GM19397 (cell line): ENCODE measurements around the gene MAPRE2.

ENCODE experiments used
- ATAC-seq: cut with Tn5 transposase; IDR thresholded peaks from one replicate; pipeline ENCODE4 v1.9.1; 2021; ENCODE audit warnings: mild to moderate bottlenecking, moderate library complexity; ENCODE audit not compliant: unreplicated experiment

MAPRE2 gene

DNA sequence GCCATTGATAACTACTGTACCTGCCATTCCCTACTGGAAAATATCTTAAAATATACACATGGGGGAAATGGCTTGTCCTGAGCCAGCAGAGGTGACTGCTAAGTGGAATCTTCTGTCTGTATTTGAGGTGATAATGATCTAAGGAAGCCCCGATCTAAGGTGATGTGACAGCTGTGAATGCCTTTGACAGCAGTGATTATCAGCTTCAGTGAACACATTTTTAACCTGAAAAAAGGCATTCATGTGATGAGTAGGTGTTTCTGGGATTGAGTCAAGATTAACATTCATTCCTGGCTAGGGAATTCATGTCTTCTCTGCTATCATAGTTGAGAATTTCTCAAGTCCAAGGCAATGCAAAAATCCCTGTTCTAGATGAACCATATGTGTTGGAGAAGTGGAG lies 9.1 kb upstream of the MAPRE2 start:
- no peak for ATAC-seq

DNA sequence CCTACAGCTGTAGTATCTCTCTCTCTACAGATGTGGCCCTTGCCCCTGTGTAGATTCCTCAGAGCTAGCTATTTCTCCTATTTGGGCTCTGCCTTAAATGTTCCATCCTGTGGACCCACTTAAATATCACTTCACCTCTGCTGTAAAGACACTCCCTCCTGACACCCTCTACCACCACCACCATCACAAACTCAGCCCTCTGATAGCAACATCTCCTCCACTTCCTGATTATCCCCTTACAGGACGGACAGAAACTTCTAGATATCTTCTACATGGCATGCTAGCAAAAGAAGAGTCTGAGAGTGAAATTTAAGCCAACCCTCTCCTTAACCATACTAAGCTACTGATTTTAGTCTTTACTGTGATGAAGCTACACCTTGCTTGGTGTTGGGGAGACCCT lies 3.2 kb upstream of the MAPRE2 start:
- no peak for ATAC-seq

DNA sequence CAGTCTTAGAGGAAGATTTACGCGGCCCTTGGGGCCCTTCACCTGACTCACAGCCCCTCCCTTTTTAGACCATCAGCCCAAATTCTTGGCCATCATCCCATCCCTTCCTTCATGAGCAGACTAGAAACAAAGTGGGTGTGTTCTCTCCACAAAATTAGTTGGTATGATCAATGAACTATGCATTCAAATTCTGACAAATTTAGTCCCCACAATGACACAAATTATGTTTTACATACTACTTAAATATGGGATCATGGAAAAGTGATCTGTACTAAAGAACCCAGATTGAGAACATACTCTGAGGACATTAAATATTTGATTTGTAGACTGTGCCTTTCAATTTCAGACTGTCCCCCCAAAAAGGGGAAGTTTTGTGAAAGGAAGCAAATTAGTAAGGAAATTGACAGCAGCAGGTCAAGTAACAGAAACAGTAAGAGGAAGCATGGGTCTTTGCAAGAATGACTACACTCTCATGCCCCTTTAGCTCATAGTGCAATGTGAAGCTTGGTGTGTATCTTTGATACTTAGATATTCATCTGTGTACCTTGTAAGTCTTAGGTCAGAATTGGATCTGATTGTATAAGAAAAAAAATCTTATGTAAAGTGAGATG lies 2.2 kb upstream of the MAPRE2 start:
- ATAC-seq = peak; percentile 20

DNA sequence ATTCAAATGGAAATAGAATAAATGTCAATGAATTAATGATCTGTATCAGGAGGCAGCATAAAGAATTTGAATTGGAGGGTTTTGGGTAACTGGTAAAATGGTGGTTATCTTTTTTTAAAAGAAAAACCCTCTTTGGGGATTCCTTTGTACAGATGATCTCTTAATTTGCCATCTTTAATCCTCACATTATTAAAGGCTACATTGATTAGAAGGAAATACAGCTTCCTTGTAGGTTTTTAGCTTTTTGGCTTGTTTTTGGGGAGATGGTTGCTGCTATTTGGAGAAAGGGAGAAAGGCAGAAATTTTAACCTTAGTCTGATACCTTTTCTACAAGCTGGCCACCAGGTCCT lies 600 bp upstream of the MAPRE2 start:
- no peak for ATAC-seq

DNA sequence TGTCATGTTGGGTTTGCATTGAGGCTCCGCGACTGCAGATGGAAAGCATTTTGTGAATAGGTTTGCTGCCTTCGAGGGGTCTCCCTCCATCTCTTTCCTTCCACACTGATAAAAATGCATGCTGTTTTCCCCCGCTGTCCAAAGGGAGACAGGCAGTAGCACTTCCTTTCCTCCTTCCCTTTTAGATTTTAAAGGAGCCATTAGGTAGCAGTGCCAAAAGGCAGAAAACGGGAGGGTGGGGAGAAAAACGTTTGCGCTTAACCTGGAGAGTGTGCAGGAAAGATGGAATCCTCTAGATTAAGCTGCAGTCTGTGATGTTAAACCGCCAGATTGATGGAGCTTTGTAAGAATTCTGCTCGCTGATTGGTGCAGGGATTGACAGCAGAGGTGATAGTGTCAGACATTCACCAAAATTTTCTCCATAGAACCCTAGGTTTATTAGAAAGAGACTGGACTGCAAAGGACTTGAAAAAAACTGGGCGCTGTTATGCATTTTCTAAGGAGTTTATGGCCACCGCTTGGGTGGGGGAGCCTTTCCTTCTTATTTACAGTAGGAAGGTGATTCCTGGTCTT lies 688 bp downstream of the MAPRE2 start:
- no peak for ATAC-seq

DNA sequence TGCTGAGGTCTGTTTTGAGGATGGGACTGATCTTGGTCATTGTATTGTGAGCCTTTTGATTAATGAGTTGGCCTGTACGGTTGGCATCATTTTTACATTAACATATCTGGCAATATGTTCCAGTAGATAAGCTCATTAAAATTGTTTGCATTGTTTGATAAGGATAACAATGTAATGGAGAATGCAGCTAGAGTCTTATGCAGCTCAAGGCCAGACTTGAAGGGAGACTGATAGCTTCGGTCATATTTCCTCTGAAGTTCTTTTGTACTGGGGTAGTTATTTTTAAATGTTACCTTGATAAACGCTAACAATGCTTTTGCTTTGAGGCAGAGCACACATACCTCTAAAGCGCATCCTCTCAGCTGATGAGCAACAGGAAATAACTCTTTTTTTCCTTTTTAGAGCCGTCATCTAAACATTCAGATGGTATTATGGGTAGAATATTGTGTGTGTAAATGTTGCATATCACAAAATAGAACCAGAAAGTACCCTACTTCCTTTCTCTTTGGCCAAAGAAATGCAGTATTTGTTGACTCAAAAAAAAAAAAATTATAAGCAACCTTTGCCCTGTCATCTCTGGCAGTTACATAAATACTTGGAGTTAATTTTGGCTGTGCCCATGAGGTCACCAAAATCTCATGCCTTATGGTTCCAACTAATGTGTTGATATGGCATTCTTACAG lies 1.3 kb downstream of the MAPRE2 start:
- ATAC-seq = no peak

DNA sequence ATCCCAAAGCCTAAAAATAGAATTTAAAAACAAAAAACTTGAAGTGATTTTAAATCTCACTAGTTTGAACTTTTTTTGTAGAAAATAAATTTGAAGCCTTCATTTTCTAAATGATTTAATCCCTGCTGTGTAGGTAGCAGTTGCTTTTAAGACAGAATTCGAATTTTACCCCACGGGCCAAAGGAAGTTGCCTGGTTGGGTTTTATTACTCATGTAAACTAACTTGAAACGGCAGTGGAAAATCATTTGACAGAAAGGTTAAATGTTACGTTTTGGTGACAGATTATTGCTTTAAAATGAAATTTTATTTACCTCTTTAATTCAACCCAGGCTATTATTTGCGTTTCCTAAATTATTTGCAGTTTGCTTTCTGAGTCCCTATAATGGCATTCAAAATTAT lies 2.0 kb downstream of the MAPRE2 start:
- ATAC-seq = no peak

DNA sequence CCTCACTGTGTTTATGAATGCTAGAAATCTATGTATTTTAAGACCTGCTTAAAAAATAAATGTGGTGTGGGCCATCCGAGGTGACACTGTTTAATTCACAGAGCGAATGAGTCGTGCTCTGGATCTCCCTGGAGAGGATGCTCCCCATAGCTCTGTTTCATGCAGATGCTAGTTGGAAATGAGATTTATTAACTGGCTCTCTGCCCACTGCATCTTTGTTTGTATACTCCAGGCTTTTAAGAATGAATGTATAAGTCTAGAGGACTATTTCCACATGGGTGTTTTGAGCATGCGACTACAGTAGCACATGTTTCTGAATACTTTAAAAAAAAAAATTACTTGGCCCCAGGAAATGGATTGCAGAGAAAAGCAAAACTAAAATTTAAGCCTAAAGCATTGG lies 3.9 kb downstream of the MAPRE2 start:
- no peak for ATAC-seq

DNA sequence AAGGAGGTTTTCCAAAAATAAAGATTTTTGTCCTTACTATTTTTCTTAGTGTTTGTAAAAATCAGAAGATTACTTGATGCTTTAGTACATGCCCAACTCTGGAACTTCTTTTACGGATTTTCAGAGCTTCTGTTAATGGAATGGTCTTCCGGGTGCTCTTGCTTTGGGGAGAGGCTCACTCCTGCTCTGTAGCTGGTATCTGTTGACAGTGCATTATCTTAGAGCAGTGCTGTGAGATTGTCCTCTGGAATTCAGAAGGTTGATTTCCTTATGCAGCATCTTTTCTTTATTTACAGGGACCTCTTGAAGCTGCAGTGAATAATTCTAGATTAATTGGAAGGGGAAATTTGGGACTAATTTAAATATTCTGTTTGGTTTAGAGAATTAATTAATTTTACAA lies 4.6 kb downstream of the MAPRE2 start:
- no peak for ATAC-seq

DNA sequence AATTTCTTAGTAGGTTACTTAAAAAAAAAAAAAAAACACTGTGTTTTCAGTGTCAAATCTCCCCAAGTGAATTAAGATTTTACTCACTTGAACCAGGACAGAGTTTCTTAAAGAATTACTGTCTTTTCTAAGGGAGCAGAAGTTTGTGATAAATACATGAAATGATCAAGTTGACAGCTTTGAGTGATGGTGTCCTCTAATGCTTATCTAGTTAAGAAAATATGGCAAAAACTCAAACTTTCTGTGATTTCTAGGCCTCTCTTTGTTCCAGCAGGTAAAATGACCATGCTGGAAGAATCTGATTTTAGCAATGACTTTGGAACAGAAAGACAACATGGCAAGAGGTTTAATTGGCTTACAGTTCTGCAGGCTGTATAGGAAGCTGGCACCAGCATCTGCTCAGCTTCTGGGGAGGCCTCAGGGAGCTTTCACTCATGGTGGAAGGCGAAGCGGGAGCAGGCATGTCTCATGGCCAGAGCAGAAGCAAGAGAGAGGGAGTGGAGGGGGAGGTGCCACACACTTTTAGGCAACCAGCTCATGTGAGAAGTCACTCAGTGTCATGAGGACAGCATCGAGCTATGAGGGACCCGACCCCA lies 6.6 kb downstream of the MAPRE2 start:
- no peak for ATAC-seq

DNA sequence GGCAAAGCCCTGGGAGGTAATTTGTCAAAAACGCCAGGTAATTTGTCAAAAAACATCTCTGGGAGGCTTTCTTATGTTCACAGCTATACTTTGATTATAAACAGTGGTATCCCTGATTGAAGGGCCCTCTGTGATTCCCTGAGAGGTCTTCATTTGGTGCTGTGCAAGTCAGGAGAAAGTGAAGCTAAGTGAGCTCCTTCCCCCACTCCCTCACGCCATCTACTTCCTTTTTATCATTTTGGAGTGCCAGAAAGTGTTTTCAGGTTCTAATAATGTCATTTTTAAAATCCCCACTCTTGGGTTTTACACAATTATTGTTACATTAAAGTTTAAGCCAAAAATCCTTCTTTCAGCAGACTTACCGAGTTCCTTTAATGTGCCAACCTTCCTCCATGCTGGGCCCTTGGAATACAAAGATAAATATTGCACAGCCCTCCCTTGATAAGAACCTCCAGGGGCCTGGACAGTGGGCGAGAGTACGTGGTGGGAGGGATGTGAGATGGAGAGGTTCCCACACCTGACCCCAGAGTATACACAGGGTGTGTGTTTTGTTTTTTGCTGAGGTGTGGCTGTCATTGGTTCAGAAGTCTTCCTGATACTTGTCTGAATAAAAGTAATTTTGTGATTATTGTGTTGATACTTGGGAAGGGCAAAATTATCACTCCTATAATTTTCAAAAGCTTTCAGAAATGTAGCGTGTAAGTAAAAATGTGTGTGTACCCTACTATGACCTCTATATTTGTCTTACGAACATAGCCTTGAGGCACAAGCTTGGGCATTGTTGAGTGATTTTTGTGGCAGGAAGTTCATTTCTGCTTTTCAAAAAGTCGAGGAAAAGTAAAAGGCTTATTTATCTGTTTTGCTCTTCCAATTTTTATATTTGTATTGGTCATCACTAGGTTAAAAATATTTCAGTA lies 8.2 kb downstream of the MAPRE2 start:
- ATAC-seq = no peak

DNA sequence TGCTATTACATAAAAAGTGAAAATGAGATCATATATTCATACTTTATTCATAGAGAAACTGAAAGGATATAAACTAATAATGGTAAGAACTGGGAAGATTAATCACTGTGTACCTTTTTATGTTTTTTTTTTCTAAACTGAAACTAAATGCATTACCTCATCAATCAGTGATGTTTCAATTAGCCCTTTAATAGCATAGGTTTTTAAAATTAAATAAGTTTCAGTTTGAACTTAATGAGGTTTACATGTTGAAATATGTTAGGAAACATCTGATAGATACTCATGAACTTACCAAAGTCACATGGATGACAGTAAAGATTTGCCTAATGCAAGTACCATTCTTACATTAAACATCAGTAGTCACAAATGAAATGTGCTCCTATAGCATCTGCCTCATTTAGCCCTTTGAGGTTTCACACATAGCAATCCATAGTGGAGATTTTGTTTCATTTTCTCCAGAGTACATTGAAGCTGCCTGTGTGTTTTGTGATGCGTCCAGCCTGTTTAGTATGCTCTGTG lies 8.9 kb downstream of the MAPRE2 start:
- no peak for ATAC-seq

DNA sequence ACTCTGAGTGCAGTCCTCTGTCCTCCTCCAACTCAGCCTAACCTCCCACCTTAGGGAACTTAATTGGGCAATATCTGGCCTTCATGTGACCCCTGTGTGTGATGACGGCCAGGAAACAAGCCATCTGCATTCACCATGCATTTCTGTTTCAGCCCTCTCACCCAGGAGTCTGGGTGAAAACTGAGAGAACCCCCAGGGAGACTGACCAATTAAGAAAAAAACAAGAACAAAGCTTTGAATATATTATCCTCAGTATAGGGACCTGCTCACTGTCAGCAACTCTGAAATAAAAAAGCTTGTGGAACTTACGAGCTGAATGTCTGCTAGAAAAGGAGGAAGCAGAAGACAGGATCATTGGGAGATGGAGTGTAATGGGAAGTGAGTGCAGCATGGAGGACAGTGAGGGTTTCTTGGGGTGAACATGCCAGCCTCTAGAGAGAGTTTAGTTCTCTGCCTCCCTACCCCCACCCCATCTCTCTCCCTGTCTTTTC lies 9.5 kb downstream of the MAPRE2 start:
- ATAC-seq = no peak

DNA sequence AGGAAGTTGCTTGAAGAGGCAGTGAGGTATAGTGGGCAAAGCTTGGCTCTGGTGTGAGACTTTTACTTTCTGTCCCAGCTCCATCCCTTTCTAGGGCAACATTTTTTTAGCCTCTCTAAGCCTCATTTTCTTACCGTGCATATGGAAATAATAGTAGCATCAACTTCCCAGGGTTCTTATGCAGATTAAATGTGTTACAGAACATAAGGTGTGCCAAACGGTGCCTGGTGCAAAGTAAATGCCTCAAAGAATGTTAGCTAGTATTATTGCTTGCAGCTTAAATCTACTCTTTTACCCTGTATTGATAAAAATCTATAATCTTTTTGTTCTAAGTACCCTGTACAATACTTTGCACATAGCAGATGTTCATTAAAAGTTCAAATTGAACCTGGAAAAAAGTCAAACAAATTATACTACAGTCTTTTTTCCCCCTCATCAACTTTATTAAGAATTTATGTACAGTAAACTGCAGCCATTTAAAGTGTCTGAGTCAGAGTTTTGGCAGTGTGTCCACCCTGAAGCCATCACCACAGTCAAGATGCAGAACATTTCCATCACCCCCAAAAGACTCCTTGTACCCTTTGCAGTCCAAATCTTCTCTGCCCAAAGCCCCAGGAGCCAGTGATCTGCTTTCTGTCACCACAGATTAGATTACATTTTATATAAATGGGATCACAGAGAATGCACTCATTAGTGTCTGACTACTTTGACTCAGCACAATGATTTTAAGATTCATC lies 10.6 kb downstream of the MAPRE2 start:
- ATAC-seq = no peak

DNA sequence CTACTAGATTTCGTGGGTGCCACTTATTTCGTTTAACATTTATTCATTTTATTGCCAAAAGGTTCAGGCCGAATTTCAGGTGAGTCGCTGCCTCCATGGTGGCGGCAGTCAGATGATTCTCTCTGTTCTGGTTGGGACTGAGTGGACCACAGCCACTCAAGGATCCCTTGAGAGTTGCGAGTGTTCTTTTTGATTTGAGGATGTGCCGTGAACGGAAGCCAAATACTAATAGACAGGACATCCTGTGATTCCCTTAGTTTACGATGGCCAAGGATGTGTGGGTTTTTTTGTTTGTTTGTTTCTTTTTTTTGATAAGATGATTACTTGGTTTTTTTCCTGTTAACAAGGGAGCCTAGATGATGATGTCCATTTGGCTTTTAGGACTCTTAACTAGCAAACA lies 13.2 kb downstream of the MAPRE2 start:
- ATAC-seq = no peak

DNA sequence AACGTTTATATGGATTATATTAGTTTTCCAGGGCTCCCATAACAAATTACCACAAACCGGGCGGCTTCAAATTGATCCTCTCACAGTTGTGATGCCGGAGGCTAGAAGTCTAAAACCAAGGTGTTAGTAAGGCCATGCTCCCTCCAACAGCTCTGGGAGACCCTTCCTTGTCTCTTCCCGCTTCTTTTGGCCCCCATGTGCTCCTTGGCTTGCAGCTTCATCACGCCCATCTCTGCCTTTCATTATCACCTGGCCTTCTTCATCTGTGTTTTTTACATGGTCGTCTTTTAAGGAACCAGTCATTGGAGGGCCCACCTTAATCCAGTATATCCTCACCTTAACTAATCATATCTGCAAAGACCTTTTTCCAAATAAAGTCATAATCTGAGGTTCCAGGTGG lies 13.9 kb downstream of the MAPRE2 start:
- ATAC-seq = no peak

DNA sequence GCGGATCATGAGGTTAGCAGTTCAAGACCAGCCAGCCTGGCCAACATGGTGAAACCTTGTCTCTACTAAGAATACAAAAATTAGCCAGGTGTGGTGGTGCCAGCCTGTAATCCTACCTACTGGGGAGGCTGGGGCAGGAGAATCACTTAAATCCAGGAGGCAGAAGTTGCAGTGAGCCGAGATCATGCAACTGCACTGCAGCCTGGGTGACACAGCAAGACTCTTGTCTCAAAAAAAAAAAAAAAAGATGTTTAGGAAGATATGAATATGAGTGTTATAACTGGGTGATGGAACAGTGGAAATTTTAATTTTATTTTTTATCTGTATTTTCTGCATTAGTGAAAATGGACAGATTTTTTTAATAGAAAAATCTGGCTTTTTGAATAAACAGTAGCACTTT lies 14.5 kb downstream of the MAPRE2 start:
- no peak for ATAC-seq

DNA sequence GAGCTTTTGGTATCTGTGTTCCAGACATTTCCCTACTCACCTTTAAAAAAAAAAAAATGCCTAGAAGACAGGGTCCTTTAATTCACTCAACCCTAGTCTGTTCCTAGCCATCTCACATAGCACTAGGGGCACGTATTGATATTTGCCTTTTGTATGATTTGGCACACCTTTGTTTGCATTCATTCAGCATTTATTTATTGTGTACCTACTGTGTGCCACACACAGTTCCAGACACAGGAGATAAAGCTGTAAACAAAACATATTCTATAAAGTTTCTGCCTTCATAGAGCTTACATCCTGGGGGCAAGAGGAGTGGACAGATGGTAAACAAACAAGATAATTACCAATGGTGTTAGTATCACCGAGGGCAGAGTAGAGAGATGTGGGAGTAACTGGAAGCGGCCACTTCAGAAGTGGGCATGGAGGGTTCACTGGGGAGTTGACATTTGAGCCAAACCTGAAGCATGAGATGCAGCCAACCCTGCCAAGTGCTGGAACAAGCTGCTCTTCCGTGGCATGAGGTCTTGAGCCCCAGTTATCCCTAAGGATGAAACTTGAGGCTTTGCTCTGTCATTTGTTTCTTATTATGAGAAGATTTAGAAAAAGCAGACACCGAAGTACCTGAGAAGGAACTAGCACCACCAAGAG lies 18.2 kb downstream of the MAPRE2 start:
- no peak for ATAC-seq

DNA sequence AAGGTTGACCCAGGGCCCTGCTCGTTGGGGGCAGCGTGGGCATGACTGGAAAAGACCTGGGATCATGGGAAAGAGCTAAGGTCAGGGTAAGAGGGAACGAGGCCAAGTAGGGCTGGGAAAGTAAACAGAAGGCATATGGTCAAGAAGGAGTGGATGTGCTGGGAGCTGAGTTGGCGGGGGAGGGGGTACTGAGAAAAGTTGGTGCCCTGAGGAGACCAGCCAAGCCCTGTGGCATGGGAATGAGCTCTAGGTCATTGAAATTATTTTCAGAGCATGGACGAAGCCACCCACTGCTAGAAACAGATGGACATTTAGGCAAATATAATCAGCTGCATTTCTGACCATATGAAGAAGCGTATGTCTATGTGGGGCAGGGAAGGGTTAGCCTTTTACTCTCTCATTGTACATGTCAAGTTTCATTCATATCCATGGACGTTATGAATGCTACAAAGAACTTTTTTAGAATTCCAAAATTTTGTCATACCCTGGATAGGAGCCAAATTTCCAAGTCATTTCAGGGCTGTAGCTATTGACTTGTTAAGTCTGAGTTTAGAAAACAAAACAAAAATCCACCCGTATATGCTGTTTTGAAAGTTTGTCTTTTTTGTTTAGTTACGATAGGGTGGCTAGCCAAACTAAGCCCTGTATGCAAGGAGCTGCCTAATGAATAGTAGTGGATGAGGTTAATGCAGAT lies 19.1 kb downstream of the MAPRE2 start:
- no peak for ATAC-seq
